ENCODE measurements around the gene MXRA7. TPM values are rescaled to one million over a fixed set of nuclear protein-coding genes. Genes with fewer than 3 reads are reported as not detected.

The MXRA7 gene
- polyA plus RNA-seq, 1 of the 3 experiments (the other 2 are of a cell fraction): 154 TPM

DNA sequence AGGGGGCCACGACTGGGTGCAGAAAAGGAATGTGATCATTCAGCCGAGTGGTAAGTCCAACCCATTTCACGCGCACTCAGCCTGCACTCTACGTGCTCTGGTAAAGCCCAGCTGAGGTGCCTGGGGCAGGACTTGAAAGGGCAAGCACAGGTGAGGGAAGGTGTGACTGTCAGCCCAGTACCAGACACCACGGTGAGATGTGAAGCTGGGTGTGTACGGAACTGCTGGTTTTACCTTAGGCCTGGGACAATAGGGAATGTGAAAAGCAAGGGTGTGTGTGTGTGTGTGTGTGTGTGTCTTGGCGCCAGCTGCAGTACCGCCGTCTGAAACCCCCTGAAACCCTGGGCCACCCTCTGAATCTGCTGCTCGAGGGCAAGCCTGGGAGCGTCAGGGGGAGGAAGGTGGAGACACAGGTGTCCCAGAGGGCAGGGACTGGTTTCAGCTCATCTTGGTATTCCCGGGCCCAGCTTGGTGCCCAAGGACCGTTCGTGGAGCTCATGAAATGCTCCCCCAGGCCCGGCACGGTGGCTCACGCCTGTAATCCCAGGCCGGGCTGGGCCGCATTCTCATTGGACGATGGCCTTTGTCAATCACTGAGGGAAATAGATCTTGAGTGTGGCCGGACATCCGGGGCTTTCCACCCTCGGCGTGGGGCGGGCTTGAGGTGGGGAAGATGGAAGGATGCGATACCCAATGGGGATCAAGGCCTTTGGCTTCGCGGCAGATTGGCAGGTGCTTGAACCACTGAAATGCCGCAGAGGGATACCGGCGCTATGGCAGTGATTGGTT lies 39.4 kb downstream of the MXRA7 start (continued):
- TF ChIP-seq RXRA (IDR thresholded peaks at IDR 0.05; ENCODE audit: borderline replicate concordance, low read depth) (no peak), GATA2 (CRISPR knock-in tag; IDR thresholded peaks at IDR 0.05) (no peak), TCF12 (IDR thresholded peaks at IDR 0.05) (no peak), TAF1 (IDR thresholded peaks at IDR 0.05; ENCODE audit: borderline replicate concordance, low read depth, low read length) (no peak), EZH2phosphoT487 (IDR thresholded peaks at IDR 0.05; ENCODE audit: borderline replicate concordance, low read depth) (no peak), MXI1 (IDR thresholded peaks at IDR 0.05; ENCODE audit: low read depth, low read length) (peak; percentile 56; the same call in 1 of the 2 replicates), SMC3 (IDR thresholded peaks at IDR 0.05; ENCODE audit: low read depth, low read length) (no peak), SIN3A (IDR thresholded peaks at IDR 0.05; ENCODE audit: borderline replicate concordance, low read depth, low read length) (peak; percentile 68; the same call in 1 of the 2 replicates), REST (IDR thresholded peaks at IDR 0.05; ENCODE audit: low read depth, low read length) (no peak), MEF2A (IDR thresholded peaks at IDR 0.05; ENCODE audit: borderline replicate concordance, low read depth) (no peak), RAD21 (IDR thresholded peaks at IDR 0.05; ENCODE audit: low read length) (no peak), ELF1 (IDR thresholded peaks at IDR 0.05) (peak; percentile 71), ZBTB33 (IDR thresholded peaks at IDR 0.05; ENCODE audit: borderline replicate concordance, low read depth) (peak; percentile 71; the same call in 1 of the 2 replicates)
- TF ChIP-seq, protein P1, sequence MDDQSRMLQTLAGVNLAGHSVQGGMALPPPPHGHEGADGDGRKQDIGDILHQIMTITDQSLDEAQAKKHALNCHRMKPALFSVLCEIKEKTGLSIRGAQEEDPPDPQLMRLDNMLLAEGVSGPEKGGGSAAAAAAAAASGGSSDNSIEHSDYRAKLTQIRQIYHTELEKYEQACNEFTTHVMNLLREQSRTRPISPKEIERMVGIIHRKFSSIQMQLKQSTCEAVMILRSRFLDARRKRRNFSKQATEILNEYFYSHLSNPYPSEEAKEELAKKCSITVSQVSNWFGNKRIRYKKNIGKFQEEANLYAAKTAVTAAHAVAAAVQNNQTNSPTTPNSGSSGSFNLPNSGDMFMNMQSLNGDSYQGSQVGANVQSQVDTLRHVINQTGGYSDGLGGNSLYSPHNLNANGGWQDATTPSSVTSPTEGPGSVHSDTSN (IDR thresholded peaks at IDR 0.05): peak; percentile 100
- TF ChIP-seq, protein P2, sequence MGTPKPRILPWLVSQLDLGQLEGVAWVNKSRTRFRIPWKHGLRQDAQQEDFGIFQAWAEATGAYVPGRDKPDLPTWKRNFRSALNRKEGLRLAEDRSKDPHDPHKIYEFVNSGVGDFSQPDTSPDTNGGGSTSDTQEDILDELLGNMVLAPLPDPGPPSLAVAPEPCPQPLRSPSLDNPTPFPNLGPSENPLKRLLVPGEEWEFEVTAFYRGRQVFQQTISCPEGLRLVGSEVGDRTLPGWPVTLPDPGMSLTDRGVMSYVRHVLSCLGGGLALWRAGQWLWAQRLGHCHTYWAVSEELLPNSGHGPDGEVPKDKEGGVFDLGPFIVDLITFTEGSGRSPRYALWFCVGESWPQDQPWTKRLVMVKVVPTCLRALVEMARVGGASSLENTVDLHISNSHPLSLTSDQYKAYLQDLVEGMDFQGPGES (IDR thresholded peaks at IDR 0.05; ENCODE audit: low read depth, low read length): peak; percentile 100

All from SK-N-SH (cell line).